HepG2 (cell line): Measurements from ENCODE around the gene ATP1B2. TPM values are rescaled to one million over a fixed set of nuclear protein-coding genes. Genes with fewer than 3 reads are reported as not detected.
A peak's percentile ranks its signal among the peaks of the same experiment; 100 is the strongest.

Experiments used
- FIP1L1 ChIP-seq: fragments of 200-400 bp; formaldehyde crosslinking; IDR thresholded peaks from 2 replicates; pipeline ENCODE4 v1.6.1; 2018; ENCODE audit warnings: low read depth, mild to moderate bottlenecking, low read length, moderate library complexity, borderline replicate concordance; ENCODE audit not compliant: insufficient read depth
- FOXP1 ChIP-seq, 2 experiments: fragments of 450-650 bp in 1 of 2; IDR thresholded peaks; 2 replicates each; pipeline ENCODE4 v1.6.1; 2017 to 2018; ENCODE audit warnings: antibody characterized with exemption in 1 of 2
- KLF15 ChIP-seq: sonication (generic); formaldehyde crosslinking; IDR thresholded peaks from 2 replicates; pipeline ENCODE4 v1.8.1; 2023; ENCODE audit warnings: borderline replicate concordance, mild to moderate bottlenecking, inconsistent platforms, missing genetic modification reagents, mixed read lengths
- POLR2A ChIP-seq, 2 experiments: IDR thresholded peaks; 2 replicates each; pipeline ENCODE4 v1.6.1; 2011; ENCODE audit warnings: low read depth in 2 of 2, low read length in 2 of 2, mild to moderate bottlenecking in 1 of 2, moderate library complexity in 1 of 2; ENCODE audit not compliant: insufficient read depth in 1 of 2
- THAP11 ChIP-seq: IDR thresholded peaks from 2 replicates; pipeline ENCODE4 v1.6.1; 2016; ENCODE audit warnings: missing biosample characterization, missing genetic modification reagents
- TMF1 ChIP-seq: sonication (generic); formaldehyde crosslinking; IDR thresholded peaks from 2 replicates; pipeline ENCODE4 v1.8.1; 2022; ENCODE audit warnings: low read depth, missing genetic modification reagents
- ZNF232 ChIP-seq: sonication (generic); formaldehyde crosslinking; IDR thresholded peaks from 2 replicates; pipeline ENCODE4 v1.4.0; 2020; ENCODE audit warnings: missing genetic modification reagents, borderline replicate concordance
- ZNF24 ChIP-seq: fragments of 450-650 bp; IDR thresholded peaks from 2 replicates; pipeline ENCODE4 v1.6.1; 2017; ENCODE audit warnings: antibody characterized with exemption, mild to moderate bottlenecking
- ZNF431 ChIP-seq: sonication (generic); formaldehyde crosslinking; IDR thresholded peaks from 2 replicates; pipeline ENCODE4 v1.9.0; 2022; ENCODE audit warnings: missing genetic modification reagents, low read depth, mild to moderate bottlenecking, borderline replicate concordance
- ZNF546 ChIP-seq: sonication (generic); formaldehyde crosslinking; conservative IDR thresholded peaks from 2 replicates; pipeline ENCODE4 v1.8.1; 2023; ENCODE audit warnings: mild to moderate bottlenecking, missing genetic modification reagents
- ZNF746 ChIP-seq: sonication (generic); formaldehyde crosslinking; IDR thresholded peaks from 2 replicates; pipeline ENCODE4 v1.8.0; 2022; ENCODE audit warnings: mild to moderate bottlenecking, missing genetic modification reagents
- polyA plus RNA-seq, 8 experiments: library from polyadenylated mRNA; depleted of rRNA in 3 of 8; stranded (reverse) in 7 of 8; unstranded in 1 of 8; fragments of >200 nt; fragmentation: Illumina TruSeq in 4 of 8; extraction: Trizol in 4 of 8; gene quantifications; 2 replicates each; pipeline versions ENCODE4 v1.2.1 to v1.2.3, GENCODE V29; 2011 to 2016; ENCODE audit warnings: low read depth in 4 of 8, missing spikeins in 1 of 8, mixed read lengths in 1 of 8; ENCODE audit not compliant: insufficient read depth in 1 of 8
- total RNA-seq, 5 experiments: library from RNA; depleted of rRNA; stranded (reverse); fragments of >200 nt; fragmentation: Illumina TruSeq; extraction: Trizol; gene quantifications; 2 replicates each; pipeline ENCODE4 v1.2.3, GENCODE V29; 2016; ENCODE audit warnings: low read depth in 1 of 5
- TF ChIP-seq, protein P1 (sequence below): sonication (generic); formaldehyde crosslinking; IDR thresholded peaks from 2 replicates; pipeline ENCODE4 v1.4.0; 2020; ENCODE audit warnings: missing genetic modification reagents
- TF ChIP-seq, protein P2 (sequence below): sonication (generic); formaldehyde crosslinking; conservative IDR thresholded peaks from 2 replicates; pipeline ENCODE4 v1.8.1; 2023; ENCODE audit warnings: missing genetic modification reagents
- TF ChIP-seq, protein P3 (sequence below): IDR thresholded peaks from 2 replicates; pipeline ENCODE4 v1.6.1; 2016; ENCODE audit warnings: mild to moderate bottlenecking

Gene ATP1B2
- total and polyA plus RNA-seq, 2 of the 13 experiments (the other 11 are each of a cell fraction or from before 2014, with no cell fraction given), result not detected

DNA sequence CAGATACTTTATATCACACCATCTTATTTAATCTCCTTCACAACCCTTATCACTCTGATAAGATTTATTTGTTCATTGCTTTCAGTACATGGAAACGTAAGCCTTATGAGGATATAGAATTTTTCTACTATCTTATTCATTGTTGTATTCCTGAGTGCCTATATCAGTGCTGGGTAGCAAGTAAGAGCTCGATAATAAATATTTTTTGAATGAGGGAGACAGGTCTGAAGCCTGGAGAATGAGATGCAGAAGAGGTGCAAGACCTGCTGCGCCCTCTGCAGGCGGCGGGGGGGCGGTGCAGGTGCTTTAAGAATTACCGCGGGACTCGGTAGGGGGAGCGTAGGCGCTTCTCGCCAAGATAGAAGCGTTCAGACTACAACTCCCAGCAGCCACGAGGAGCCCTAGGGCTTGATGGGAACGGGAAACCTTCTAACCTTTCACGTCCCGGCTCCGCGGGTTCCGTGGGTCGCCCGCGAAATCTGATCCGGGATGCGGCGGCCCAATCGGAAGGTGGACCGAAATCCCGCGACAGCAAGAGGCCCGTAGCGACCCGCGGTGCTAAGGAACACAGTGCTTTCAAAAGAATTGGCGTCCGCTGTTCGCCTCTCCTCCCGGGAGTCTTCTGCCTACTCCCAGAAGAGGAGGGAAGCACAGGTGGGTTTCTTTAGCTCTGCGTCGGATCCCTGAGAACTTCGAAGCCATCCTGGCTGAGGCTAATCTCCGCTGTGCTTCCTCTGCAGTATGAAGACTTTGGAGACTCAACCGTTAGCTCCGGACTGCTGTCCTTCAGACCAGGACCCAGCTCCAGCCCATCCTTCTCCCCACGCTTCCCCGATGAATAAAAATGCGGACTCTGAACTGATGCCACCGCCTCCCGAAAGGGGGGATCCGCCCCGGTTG is 37.4 kb downstream of the ATP1B2 start, which contains the start of gene WRAP53 (continued):
- TF ChIP-seq, protein P1, sequence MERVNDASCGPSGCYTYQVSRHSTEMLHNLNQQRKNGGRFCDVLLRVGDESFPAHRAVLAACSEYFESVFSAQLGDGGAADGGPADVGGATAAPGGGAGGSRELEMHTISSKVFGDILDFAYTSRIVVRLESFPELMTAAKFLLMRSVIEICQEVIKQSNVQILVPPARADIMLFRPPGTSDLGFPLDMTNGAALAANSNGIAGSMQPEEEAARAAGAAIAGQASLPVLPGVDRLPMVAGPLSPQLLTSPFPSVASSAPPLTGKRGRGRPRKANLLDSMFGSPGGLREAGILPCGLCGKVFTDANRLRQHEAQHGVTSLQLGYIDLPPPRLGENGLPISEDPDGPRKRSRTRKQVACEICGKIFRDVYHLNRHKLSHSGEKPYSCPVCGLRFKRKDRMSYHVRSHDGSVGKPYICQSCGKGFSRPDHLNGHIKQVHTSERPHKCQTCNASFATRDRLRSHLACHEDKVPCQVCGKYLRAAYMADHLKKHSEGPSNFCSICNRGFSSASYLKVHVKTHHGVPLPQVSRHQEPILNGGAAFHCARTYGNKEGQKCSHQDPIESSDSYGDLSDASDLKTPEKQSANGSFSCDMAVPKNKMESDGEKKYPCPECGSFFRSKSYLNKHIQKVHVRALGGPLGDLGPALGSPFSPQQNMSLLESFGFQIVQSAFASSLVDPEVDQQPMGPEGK (CRISPR knock-in tag), result 0 out of 2 replicates have a peak, but pooled peaks have one; percentile 17
- 0 out of 2 replicates have a peak, but pooled peaks have one; percentile 17 for TF ChIP-seq ZNF232 (CRISPR knock-in tag)
- TF ChIP-seq KLF15, result no peak
- TF ChIP-seq, protein P2, sequence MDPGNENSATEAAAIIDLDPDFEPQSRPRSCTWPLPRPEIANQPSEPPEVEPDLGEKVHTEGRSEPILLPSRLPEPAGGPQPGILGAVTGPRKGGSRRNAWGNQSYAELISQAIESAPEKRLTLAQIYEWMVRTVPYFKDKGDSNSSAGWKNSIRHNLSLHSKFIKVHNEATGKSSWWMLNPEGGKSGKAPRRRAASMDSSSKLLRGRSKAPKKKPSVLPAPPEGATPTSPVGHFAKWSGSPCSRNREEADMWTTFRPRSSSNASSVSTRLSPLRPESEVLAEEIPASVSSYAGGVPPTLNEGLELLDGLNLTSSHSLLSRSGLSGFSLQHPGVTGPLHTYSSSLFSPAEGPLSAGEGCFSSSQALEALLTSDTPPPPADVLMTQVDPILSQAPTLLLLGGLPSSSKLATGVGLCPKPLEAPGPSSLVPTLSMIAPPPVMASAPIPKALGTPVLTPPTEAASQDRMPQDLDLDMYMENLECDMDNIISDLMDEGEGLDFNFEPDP (CRISPR knock-in tag), result no peak
- no peak for TF ChIP-seq ZNF546 (CRISPR knock-in tag)
- TF ChIP-seq ZNF746 (CRISPR knock-in tag), result peak; percentile 54; the same call in 1 of the 2 replicates
- peak; percentile 79 to 83 for TF ChIP-seq POLR2A (IDR thresholded peaks at IDR 0.05; ENCODE audit: insufficient read depth in 1 of 2, low read depth in 2 of 2, low read length in 2 of 2)
- no peak for TF ChIP-seq FOXP1 (IDR thresholded peaks at IDR 0.05)
- no peak for TF ChIP-seq FOXP1 (CRISPR knock-in tag; IDR thresholded peaks at IDR 0.05)
- no peak for TF ChIP-seq TMF1 (CRISPR knock-in tag)
- no peak for TF ChIP-seq FIP1L1
- no peak for TF ChIP-seq ZNF431 (CRISPR knock-in tag)
- peak; percentile 99 for TF ChIP-seq THAP11
- TF ChIP-seq, protein P3, sequence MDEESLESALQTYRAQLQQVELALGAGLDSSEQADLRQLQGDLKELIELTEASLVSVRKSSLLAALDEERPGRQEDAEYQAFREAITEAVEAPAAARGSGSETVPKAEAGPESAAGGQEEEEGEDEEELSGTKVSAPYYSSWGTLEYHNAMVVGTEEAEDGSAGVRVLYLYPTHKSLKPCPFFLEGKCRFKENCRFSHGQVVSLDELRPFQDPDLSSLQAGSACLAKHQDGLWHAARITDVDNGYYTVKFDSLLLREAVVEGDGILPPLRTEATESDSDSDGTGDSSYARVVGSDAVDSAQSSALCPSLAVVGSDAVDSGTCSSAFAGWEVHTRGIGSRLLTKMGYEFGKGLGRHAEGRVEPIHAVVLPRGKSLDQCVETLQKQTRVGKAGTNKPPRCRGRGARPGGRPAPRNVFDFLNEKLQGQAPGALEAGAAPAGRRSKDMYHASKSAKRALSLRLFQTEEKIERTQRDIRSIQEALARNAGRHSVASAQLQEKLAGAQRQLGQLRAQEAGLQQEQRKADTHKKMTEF (CRISPR knock-in tag), result peak; percentile 67
- TF ChIP-seq ZNF24, result no peak
